Measurements from ENCODE around the gene IDH1. TPM values are rescaled to one million over a fixed set of nuclear protein-coding genes. Genes with fewer than 3 reads are reported as not detected.

The IDH1 gene
- total and polyA plus RNA-seq, 4 donors = 63.7 to 160 (median 85.2) TPM

DNA sequence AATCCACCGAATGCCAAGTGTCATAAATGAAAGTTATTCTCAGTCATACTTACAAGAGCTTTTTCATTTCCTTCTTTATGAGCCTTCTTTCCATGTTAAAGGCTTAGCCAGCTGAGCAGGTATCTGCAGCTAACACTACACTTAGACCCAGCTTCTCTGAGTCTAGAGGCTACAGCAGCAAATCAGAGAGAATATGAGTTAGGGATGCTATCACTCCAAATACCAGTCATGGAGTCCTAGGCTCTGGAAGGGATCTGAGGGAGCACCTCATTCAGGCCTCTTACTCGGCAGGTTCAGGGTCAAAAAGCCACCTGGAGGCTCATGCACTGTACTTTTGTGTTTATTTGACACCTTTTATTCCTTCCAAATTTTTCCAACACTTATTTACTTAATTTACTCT is 68.0 kb downstream of the IDH1 start:
- peaks cover 0 to 8% (median 0%) of the 10 kb centered on the region in 5 donors for H3K4me1 ChIP-seq (ENCODE audit: control insufficient read depth in 5 of 5, insufficient read depth in 5 of 5, low read length in 5 of 5)
- H3K36me3 ChIP-seq (ENCODE audit: control insufficient read depth in 4 of 4, insufficient read depth in 4 of 4, low read length in 4 of 4) = no peaks in the 10 kb centered on the region
- H3K27me3 ChIP-seq (ENCODE audit: control insufficient read depth in 3 of 3, insufficient read depth in 3 of 3, low read length in 2 of 3) = peaks cover 0 to 13% (median 7%) of the 10 kb centered on the region in 3 donors
- TF ChIP-seq CTCF (IDR thresholded peaks at IDR 0.05; ENCODE audit: control extremely low read depth, extremely low read depth) = no peak
- no peaks in the 10 kb centered on the region for H3K9me3 ChIP-seq (ENCODE audit: control insufficient read depth in 4 of 4, insufficient read depth in 3 of 4, low read length in 3 of 4)
- WGBS, 2 donors = 83 to 84% methylated on average over 2 of the region's 2 CpGs
- ATAC-seq (ENCODE audit: insufficient read depth, low FRiP score) (no peak), DNase-seq (no peak)
- H3K9ac ChIP-seq (ENCODE audit: insufficient read depth in 1 of 2, low read length in 2 of 2) = no peak overlapping the region
- H3K27ac ChIP-seq (ENCODE audit: low read depth in 1 of 2, low read length in 1 of 2) = no peak overlapping the region
- H3K4me3 ChIP-seq = no peak overlapping the region

GRCh38 chr2:208186465-208186864 is 68.4 kb downstream of the IDH1 start:
- TF ChIP-seq CTCF (IDR thresholded peaks at IDR 0.05; ENCODE audit: control extremely low read depth, extremely low read depth) = no peak
- no peak for ATAC-seq (ENCODE audit: insufficient read depth, low FRiP score)
- DNase-seq = no peak
- Histone ChIP-seq H3K4me3 (no peak overlapping the region), H3K9me3 (ENCODE audit: control insufficient read depth in 4 of 4, insufficient read depth in 3 of 4, low read length in 3 of 4) (no peaks in the 10 kb centered on the region), H3K36me3 (ENCODE audit: control insufficient read depth in 4 of 4, insufficient read depth in 4 of 4, low read length in 4 of 4) (no peaks in the 10 kb centered on the region), H3K27me3 (ENCODE audit: control insufficient read depth in 3 of 3, insufficient read depth in 3 of 3, low read length in 2 of 3) (peaks cover 0 to 13% (median 7%) of the 10 kb centered on the region in 3 donors), H3K9ac (ENCODE audit: insufficient read depth in 1 of 2, low read length in 2 of 2) (no peak overlapping the region), H3K4me1 (ENCODE audit: control insufficient read depth in 5 of 5, insufficient read depth in 5 of 5, low read length in 5 of 5) (peaks cover 0 to 8% (median 0%) of the 10 kb centered on the region in 5 donors), H3K27ac (ENCODE audit: low read depth in 1 of 2, low read length in 1 of 2) (no peak overlapping the region)
- WGBS, 2 donors = 62 to 71% methylated on average over 5 of the region's 5 CpGs

Other genes starting within 250 kb of the IDH1 start
- gene PLEKHM3, start 229.5 kb downstream of the IDH1 start, total RNA-seq = 10 to 100 TPM; 16.3 to 32.9 TPM
- 1 to 10 TPM; 5.6 to 8.4 TPM for gene PLEKHM3, start 229.5 kb downstream of the IDH1 start, polyA plus RNA-seq
- not detected for gene CRYGD, start 130.5 kb downstream of the IDH1 start, total RNA-seq
- not detected for gene CRYGD, start 130.5 kb downstream of the IDH1 start, polyA plus RNA-seq
- not detected for gene CRYGC, start 125.2 kb downstream of the IDH1 start, total RNA-seq
- gene CRYGC, start 125.2 kb downstream of the IDH1 start, polyA plus RNA-seq = not detected
- not detected for gene CRYGB, start 108.9 kb downstream of the IDH1 start, total RNA-seq
- gene CRYGB, start 108.9 kb downstream of the IDH1 start, polyA plus RNA-seq = not detected
- gene CRYGA, start 91.5 kb downstream of the IDH1 start, total RNA-seq = not detected
- gene CRYGA, start 91.5 kb downstream of the IDH1 start, polyA plus RNA-seq = not detected
- under 1 TPM in 1 of 2 donors, not detected in 1; 0.25 TPM for gene C2orf80, start 65.0 kb downstream of the IDH1 start, total RNA-seq
- under 1 TPM in 1 of 2 donors, not detected in 1; 0.18 TPM for gene C2orf80, start 65.0 kb downstream of the IDH1 start, polyA plus RNA-seq
- gene PIKFYVE, start 11.2 kb upstream of the IDH1 start, total RNA-seq = 10 to 100 TPM; 26.2 to 46.9 TPM
- gene PIKFYVE, start 11.2 kb upstream of the IDH1 start, polyA plus RNA-seq = 1 to 10 TPM; 5.7 to 8.4 TPM
- under 1 TPM; 0.11 to 0.25 TPM for gene PTH2R, start 151.7 kb upstream of the IDH1 start, total RNA-seq
- gene PTH2R, start 151.7 kb upstream of the IDH1 start, polyA plus RNA-seq = under 1 TPM; 0.12 to 0.15 TPM